HTR-8/SVneo (cell line): ENCODE measurements around the gene LRRC8C.

Experiments used
- DNase-seq: peaks from one replicate; pipeline ENCODE4 v3.0.0; 2011; ENCODE audit warnings: low spot score, mixed read lengths; ENCODE audit not compliant: insufficient read length
- FAIRE-seq: peaks from 2 replicates; lab custom pipeline; 2011; peaks lifted over from hg19 to GRCh38; lab: Jason Lieb, UNC

Gene LRRC8C

GRCh38 chr1:89757532-89757931 is 124.6 kb downstream of the LRRC8C start:
- DNase-seq (no peak), FAIRE-seq (no peak)

- FAIRE-seq (no peak), DNase-seq (no peak)
Measured at GRCh38 chr1:89758156-89758555, 125.2 kb downstream of the LRRC8C start.

GRCh38 chr1:89759036-89759435 is 126.1 kb downstream of the LRRC8C start:
- DNase-seq (no peak), FAIRE-seq (no peak)

GRCh38 chr1:89760496-89760895 is 127.6 kb downstream of the LRRC8C start:
- FAIRE-seq (no peak), DNase-seq (no peak)

GRCh38 chr1:89761338-89761737 is 128.4 kb downstream of the LRRC8C start:
- DNase-seq = no peak
- FAIRE-seq = no peak

GRCh38 chr1:89761901-89762300 is 129.0 kb downstream of the LRRC8C start:
- FAIRE-seq = no peak
- DNase-seq = no peak

- no peak for FAIRE-seq
- DNase-seq = no peak
Measured at GRCh38 chr1:89762386-89762778, 129.5 kb downstream of the LRRC8C start.

- no peak for FAIRE-seq
- peak; percentile 71 for DNase-seq
Measured at GRCh38 chr1:89762779-89763648, 130.1 kb downstream of the LRRC8C start.

GRCh38 chr1:89763649-89763986 is 130.7 kb downstream of the LRRC8C start:
- no peak for FAIRE-seq
- DNase-seq = no peak

- no peak for DNase-seq
Measured at GRCh38 chr1:89765774-89766173, 132.9 kb downstream of the LRRC8C start.

GRCh38 chr1:89767618-89768017 is 134.7 kb downstream of the LRRC8C start:
- DNase-seq (no peak), FAIRE-seq (no peak)

More at GRCh38 chr1:89765774-89766173, 132.9 kb downstream of the LRRC8C start:
- no peak for FAIRE-seq
